Prostate gland (tissue), 2 donors: Measurements from ENCODE around the gene SV2C.
A peak's percentile ranks its signal among the peaks of the same experiment; 100 is the strongest.

Experiments
- CTCF ChIP-seq, 4 experiments: fragments of 200-600 bp in 2 of 4; fragments of 450-650 bp in 2 of 4; sonication (generic) in 2 of 4; IDR thresholded peaks; 1 replicate in 3 of 4; 2 replicates in 1 of 4; pipeline ENCODE4 v1.5.1; 2016 to 2019; ENCODE audit warnings: antibody characterized with exemption in 4 of 4, mild to moderate bottlenecking in 2 of 4, moderate library complexity in 2 of 4
- POLR2A ChIP-seq: fragments of 450-650 bp; IDR thresholded peaks from one replicate; pipeline ENCODE4 v1.6.1; 2016; ENCODE audit warnings: antibody characterized with exemption, mild to moderate bottlenecking
- POLR2AphosphoS5 ChIP-seq: sonication (generic); formaldehyde crosslinking; IDR thresholded peaks from one replicate; pipeline ENCODE4 v1.6.1; 2017; ENCODE audit warnings: antibody characterized with exemption

- TF ChIP-seq CTCF (IDR thresholded peaks at IDR 0.05) (peak in 3 of 4 experiments; percentile 51 to 60 (median 52)), POLR2A (no peak), POLR2AphosphoS5 (no peak)
Measured at GRCh38 chr5:76074487-76075065, 8.6 kb upstream of the SV2C start.
